ENCODE measurements around the gene ARHGAP24. TPM values are rescaled to one million over a fixed set of nuclear protein-coding genes. Genes with fewer than 3 reads are reported as not detected.

The ARHGAP24 gene
- total and polyA plus RNA-seq, 7 donors = 0.46 to 40.4 (median 23.1) TPM

DNA sequence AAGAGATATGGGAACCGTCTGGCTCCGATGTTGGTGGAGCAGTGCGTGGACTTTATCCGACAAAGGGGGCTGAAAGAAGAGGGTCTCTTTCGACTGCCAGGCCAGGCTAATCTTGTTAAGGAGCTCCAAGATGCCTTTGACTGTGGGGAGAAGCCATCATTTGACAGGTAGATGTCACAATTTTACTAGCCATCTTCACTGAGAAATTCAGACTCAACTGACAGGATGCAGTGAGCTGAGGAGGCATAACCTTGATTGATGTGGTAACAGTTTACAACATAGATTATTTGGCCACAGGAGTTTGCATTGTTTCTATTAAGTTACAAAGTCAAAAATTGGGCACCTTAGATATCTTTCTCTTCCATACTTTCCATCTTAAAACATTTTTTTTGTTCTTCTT, 467.2 kb downstream of the ARHGAP24 start:
- Histone ChIP-seq H3K4me1 (no peaks in the 10 kb centered on the region), H3K9me3 (no peaks in the 10 kb centered on the region), H3K27ac (no peak overlapping the region), H3K4me3 (no peak overlapping the region), H3K36me3 (no peaks in the 10 kb centered on the region), H3K27me3 (no peaks in the 10 kb centered on the region)
- no peak for DNase-seq
- 89 to 93% methylated on average over 5 of the region's 5 CpGs for WGBS, 2 donors
- TF ChIP-seq, protein P1, sequence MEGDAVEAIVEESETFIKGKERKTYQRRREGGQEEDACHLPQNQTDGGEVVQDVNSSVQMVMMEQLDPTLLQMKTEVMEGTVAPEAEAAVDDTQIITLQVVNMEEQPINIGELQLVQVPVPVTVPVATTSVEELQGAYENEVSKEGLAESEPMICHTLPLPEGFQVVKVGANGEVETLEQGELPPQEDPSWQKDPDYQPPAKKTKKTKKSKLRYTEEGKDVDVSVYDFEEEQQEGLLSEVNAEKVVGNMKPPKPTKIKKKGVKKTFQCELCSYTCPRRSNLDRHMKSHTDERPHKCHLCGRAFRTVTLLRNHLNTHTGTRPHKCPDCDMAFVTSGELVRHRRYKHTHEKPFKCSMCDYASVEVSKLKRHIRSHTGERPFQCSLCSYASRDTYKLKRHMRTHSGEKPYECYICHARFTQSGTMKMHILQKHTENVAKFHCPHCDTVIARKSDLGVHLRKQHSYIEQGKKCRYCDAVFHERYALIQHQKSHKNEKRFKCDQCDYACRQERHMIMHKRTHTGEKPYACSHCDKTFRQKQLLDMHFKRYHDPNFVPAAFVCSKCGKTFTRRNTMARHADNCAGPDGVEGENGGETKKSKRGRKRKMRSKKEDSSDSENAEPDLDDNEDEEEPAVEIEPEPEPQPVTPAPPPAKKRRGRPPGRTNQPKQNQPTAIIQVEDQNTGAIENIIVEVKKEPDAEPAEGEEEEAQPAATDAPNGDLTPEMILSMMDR (IDR thresholded peaks at IDR 0.05) = no peak
- TF ChIP-seq EP300 (IDR thresholded peaks at IDR 0.05) (no peak), POLR2AphosphoS5 (IDR thresholded peaks at IDR 0.05) (no peak), POLR2A (IDR thresholded peaks at IDR 0.05) (no peak)
- intact Hi-C loops (cut with DNase I) = no loop called here

DNA sequence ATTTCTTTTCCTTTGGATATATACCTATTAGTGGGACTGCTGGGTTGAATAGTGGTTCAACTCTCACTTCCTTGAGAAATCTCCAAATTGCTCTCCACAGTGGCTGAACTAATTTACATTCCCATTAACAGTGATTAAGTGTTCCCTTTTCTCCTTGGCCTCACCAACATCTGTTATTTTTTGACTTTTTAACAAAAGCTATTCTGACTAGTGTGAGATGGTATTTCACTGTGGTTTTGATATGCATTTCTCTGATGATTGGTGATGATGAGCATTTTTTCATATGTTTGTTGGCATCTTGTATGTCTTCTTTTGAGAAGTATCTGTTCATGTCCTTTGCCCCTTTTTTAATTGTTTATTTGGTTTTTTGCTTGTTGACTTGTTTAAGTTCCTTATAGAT, 471.9 kb downstream of the ARHGAP24 start:
- no peak for TF ChIP-seq POLR2A (IDR thresholded peaks at IDR 0.05)
- TF ChIP-seq POLR2AphosphoS5 (IDR thresholded peaks at IDR 0.05) = no peak
- TF ChIP-seq, protein P1 (IDR thresholded peaks at IDR 0.05) = no peak
- TF ChIP-seq EP300 (IDR thresholded peaks at IDR 0.05) = no peak
- H3K9me3 ChIP-seq = no peaks in the 10 kb centered on the region
- no peak overlapping the region for H3K27ac ChIP-seq
- no peak for DNase-seq
- no peaks in the 10 kb centered on the region for H3K4me1 ChIP-seq
- H3K4me3 ChIP-seq = no peak overlapping the region
- intact Hi-C loops (cut with DNase I) = no loop called here
- no peaks in the 10 kb centered on the region for H3K36me3 ChIP-seq
- no peaks in the 10 kb centered on the region for H3K27me3 ChIP-seq

DNA sequence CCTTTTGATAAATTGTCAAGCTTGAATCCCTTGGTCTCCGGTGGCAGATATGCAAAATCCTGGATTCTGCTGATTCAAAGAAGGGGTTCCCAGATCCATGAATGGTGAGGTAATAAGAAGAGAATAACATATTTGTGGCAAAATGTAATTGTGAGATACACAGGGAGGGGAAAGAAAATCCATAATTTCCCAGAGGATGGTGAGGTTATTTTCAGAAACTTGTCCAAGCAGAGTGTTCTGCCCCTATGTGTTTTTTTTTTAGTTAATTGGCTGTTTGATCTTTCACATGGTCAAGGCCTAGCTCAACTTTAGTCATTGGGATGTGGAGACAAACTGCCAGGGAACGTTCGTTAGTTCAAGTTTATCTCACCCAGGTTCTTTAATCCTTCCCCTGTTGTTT, 476.1 kb downstream of the ARHGAP24 start:
- no peak for TF ChIP-seq POLR2AphosphoS5 (IDR thresholded peaks at IDR 0.05)
- TF ChIP-seq, protein P1 (IDR thresholded peaks at IDR 0.05) = no peak
- TF ChIP-seq POLR2A (IDR thresholded peaks at IDR 0.05) = no peak
- no peak for TF ChIP-seq EP300 (IDR thresholded peaks at IDR 0.05)
- H3K9me3 ChIP-seq = no peaks in the 10 kb centered on the region
- H3K4me3 ChIP-seq = no peak overlapping the region
- 96 to 99% methylated on average over 3 of the region's 3 CpGs for WGBS, 2 donors
- H3K36me3 ChIP-seq = no peaks in the 10 kb centered on the region
- H3K4me1 ChIP-seq = no peaks in the 10 kb centered on the region
- H3K27ac ChIP-seq = no peak overlapping the region
- H3K27me3 ChIP-seq = no peaks in the 10 kb centered on the region
- intact Hi-C loops (cut with DNase I) = no loop called here
- no peak for DNase-seq

DNA sequence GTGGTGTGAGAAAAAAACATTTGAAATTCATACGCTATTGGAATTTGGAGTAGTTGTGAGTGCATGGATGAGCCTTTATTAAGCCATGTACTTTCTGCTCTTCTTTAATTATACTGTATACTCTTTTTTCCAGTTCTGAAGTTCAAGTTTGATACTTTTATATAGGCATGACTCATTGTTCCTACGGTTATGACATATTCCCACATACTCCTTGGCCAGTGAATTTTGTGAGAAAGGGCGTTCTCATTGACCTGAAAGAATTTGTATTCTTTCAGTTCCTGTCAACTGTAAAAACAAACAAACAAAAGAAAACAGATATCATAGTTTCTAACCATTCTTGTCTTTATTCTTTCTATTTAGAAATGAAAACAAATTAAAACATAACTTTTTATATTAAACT, 477.6 kb downstream of the ARHGAP24 start:
- H3K27ac ChIP-seq = no peak overlapping the region
- no peaks in the 10 kb centered on the region for H3K9me3 ChIP-seq
- H3K4me3 ChIP-seq = no peak overlapping the region
- H3K27me3 ChIP-seq = no peaks in the 10 kb centered on the region
- WGBS, 2 donors = 63 to 75% methylated on average over 3 of the region's 3 CpGs
- TF ChIP-seq POLR2AphosphoS5 (IDR thresholded peaks at IDR 0.05) (no peak), POLR2A (IDR thresholded peaks at IDR 0.05) (no peak), EP300 (IDR thresholded peaks at IDR 0.05) (no peak)
- TF ChIP-seq, protein P1 (IDR thresholded peaks at IDR 0.05) = no peak
- no peaks in the 10 kb centered on the region for H3K36me3 ChIP-seq
- H3K4me1 ChIP-seq = no peaks in the 10 kb centered on the region
- intact Hi-C loops (cut with DNase I) = no loop called here
- no peak for DNase-seq

DNA sequence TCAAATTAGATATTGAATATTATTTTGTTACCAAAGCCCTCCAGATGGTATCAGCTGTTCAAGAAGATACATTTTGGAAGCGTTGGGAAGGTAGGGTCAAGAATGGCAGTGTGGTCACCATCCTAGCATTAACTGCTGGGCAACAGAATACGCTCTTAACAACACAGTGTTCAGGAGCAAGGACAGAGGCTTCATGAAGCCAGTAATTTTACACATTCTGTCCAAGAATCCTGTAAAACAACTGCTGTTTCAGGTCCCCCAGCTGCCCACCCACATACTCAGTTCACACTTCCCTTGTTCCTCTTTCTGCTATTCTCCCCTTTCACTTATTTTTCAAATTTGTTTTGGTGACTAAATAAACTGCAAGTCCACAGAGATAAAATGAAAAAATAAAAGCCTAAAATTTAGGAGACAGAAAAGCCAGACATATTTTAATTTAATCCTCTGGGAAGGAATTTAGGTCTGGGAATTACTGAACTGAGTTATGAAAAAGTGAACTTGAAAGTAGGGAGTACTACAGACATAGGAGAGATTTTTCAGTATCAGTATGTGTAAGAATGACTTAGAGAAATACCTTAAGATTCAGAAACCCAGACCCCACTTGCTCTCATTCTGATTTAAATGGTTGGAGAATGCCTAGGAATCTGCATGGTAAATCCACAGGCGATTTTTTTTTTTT, 478.2 kb downstream of the ARHGAP24 start:
- Histone ChIP-seq H3K9me3 (no peaks in the 10 kb centered on the region), H3K4me1 (no peaks in the 10 kb centered on the region), H3K4me3 (no peak overlapping the region), H3K27ac (no peak overlapping the region), H3K36me3 (no peaks in the 10 kb centered on the region), H3K27me3 (no peaks in the 10 kb centered on the region)
- intact Hi-C loops (cut with DNase I) = no loop called here
- WGBS, 2 donors = 82 to 84% methylated on average over 3 of the region's 3 CpGs
- no peak for DNase-seq
- TF ChIP-seq POLR2A (IDR thresholded peaks at IDR 0.05) (no peak), POLR2AphosphoS5 (IDR thresholded peaks at IDR 0.05) (no peak), EP300 (IDR thresholded peaks at IDR 0.05) (no peak)
- TF ChIP-seq, protein P1 (IDR thresholded peaks at IDR 0.05) = no peak
